Kidney capillary endothelial cell (primary cell): ENCODE data around the gene ABHD17C.
"Not testable (repeated sequence)": the region's sequence is repeated elsewhere in the genome, so short reads cannot be mapped to it uniquely, and the experiment has no call there.

ENCODE experiments used
- DNase-seq: peaks from one replicate; pipeline ENCODE4 v3.0.0-alpha.2; 2018; ENCODE audit warnings: low spot score

Gene ABHD17C

DNA sequence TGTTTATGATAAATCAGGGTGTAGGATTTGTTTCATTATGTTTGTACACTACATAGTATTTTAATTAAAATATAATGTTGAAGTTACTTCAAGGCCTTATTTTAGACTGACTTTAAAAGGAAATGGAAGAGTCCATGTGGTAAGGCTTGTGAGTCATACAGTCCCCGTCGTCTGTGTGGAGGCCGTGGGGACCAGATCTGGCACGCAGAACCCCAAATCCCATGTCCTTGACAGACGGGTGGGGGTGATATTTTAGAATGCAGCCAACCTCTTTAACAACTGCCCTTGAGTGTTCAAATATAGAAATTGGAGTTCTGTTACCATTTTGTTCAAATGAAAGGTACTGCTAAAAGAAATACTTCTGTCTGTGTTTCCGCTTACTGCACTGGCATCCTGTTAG, 35.8 kb downstream of the ABHD17C start:
- DNase-seq: no peak

DNA sequence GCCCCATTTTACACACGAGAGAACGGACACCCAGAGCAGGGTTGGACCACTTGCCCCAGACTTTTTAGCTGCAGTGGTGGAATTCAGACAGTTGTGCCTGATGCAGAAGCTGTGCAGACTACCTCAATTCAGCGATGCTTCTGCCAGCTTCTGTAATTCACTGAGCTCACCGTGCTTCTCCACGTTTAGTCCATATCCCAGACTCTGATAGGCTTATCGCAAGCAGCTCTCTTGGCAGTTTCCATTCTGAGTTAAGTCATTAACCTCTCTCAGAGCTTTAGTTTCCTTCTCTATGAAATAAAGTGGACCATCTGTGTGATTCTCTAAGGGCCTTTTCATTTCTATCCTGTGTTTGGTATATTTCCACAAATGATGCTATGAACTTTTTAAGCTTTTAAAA, 37.1 kb downstream of the ABHD17C start:
- no peak for DNase-seq

DNA sequence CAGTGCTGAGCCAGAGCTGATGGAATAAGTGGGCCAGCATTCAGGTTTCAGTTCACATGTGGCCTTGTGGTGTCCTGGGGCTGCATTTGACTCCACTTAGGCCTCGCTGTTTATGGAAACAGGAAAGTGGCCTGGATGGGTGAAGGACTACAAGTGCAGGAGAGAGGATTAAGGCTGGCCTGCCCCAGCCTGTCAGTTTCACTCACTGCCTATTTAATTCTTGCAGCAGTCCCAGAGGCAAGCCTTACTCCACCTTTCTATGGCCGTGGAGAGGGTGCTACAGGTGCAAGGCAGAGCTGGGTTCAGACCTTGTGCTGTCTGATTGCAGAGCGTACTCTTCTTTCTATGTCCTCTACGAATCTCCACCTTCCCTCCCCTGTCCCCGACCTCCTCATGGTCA, 37.7 kb downstream of the ABHD17C start:
- DNase-seq: no peak

DNA sequence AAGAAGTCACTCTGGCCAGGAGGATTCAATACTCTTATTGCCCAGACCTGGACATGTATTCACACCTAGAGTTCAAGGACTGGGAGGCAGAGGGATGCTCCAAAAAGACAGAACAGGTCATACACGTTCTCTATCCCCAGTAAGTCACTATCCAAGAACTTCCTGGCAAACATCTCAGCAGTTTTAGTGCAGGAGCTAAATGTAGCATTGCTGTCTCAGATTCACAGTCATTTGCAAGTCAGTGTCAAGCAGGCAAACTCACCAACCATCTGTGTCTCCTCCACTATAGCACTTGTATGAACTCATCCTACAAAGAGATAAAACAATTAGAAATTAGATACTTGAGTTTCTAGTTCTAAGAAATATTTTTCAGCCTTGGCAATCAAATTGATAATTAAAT, 38.4 kb downstream of the ABHD17C start:
- no peak for DNase-seq

DNA sequence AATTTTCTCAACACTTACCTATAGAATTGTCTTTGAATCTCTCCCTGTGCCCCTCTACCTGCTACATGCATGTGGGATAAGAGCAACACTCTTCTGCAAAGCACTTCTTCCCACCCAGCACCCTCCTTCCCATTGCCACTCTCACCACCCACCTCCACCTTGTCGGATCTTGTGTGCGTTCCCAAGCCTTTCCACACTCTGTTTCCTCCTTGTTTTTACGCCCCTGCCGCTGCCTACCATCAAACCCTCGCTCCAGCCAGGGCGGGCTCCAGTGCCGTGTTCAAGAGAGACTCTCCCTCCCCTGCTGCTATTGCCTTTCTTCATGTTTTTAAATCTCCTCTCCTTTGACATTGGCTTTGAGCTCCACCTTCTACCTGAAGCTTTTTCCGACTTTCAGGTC, 40.2 kb downstream of the ABHD17C start:
- no peak for DNase-seq

DNA sequence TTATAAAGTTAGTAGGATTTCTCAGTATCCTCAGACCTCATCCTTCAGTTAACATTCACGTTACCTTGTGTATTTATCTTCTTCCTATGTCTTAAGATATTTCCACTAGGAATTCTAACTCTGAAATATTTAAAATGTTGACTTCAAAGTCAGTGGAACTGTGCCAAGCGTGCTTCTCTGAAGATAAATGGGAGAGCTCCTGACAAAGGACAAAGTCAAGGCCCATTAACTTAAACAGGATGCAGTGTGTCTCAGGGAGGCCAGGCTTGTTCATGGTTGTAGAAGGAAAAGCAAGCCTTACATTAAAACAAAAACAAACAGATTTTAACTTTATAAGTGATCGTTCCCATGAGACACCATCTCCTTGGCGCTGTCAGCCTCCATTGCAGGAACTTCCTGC, 41.5 kb downstream of the ABHD17C start:
- DNase-seq: peak; percentile 40

DNA sequence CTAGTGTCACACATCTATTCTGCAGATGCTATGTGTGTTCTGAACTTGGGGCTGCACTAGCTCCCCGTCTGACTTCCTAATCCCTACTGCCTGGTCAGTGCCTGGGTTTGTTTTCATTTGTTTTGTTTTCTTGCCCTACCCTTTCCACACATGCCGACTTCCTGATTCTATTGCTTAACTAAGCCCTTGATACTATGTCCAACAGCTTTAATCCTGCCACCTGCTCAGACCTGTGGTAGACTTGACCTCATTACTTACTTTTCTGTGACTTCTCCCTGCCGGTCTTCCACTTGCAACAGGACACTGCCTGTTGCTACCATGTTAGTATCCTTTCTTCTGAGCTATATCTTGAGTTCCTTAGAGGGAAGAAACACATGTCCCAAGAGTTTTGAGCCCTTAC, 44.8 kb downstream of the ABHD17C start:
- DNase-seq: no peak

DNA sequence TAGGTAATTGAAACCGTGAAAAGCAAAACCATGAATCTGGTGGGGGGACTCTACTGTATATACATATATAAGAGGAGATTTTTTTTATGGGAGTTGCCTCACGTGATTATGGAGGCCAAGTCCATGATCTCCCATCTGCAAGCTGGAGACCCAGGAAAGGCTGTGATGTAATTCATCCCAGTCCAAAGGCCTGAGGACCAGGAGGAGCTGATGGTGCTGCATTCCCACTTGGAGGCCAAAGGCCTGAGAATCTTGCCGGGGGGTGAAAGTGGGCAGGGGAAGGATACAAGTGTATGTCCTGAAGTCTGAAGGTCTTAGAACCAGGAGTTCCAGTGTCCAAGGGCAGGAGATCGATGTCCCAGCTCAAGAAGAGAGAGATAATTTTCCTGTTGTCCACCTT, 47.0 kb downstream of the ABHD17C start:
- no peak for DNase-seq

DNA sequence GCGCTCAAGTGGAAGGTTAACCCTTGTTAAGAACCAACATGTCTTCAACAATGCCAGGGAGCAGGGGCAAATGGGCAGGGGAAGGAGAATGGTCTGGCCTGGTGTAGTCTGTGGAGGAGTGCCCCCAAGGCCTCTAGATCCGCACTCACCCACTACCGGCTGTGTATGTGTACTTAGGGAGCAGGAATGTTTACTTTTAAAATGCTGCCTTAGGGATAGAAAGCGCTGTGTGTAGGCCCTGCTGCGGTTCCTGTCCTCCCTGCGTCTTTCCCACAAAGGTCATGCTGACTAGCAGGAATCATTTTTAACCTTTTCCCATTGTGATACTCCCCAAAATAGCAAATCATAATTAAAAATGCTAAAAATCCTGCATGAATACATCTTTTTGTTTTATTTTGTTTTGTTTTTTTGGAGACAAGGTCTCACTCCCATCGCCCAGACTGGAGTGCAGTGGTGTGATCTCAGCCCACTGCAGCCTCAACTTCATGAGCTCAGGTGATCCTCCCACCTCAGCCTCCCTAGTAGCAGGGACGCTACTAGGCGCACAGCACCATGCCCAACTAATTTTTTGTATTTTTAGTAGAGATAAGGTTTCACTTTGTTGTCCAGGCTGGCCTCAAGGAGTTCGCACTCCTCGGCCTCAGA, 48.2 kb downstream of the ABHD17C start:
- DNase-seq: no peak

DNA sequence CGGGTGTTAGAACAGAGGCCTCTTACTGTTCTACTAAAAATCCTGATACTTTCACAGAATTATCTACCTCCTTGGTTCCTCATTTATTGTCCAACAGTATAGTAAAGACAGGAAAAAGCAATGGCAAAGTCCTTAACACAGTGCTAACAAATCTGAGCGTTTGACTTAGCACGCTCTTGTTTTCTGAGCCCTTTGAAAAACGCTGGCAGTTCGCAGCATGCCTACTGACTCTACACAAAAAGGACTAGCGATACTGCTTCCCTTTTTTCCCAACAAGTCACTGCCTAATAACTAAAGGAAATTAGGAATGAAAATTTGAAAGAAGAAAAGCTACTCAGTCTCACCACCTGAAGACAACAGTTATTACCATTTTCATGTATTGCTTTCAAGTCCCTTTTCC, 49.3 kb downstream of the ABHD17C start:
- DNase-seq: no peak

DNA sequence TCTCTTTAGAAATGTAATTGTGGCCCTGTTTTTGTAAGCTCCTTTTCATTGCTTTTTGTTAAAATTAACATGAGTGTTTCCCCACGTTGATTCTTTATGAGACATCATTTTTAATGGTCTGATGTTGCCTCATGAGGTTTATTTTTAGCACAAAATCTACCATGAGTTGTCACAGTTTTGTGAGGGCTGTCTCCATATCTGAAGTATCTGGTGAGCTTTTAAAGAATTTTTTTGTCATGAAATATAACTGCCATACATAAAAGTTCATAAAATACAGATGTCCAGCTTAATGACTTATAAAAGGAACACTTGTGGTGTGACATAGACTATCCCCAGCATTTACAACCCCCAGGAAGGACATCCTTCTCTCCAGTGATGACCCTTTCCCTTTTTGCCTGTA, 49.7 kb downstream of the ABHD17C start:
- peak; percentile 24 for DNase-seq

DNA sequence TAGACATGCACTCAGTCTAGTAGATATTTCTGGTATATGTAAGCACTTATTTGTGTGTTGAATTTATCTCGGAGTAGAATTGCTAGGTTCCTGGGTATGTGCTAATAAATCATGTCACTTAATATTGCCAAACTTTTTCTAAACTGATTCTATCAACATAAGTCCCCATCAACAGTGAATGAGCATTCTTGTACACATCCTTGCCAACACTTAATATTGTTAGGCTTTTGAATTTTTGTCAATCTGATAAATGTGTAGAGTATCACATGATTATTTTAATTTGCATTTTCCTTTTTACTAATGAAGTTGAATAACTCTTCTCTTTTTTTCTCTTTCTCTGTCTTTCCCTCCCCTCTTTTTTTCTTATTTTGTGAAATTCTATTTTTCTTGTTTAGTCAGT, 50.8 kb downstream of the ABHD17C start:
- no peak for DNase-seq

DNA sequence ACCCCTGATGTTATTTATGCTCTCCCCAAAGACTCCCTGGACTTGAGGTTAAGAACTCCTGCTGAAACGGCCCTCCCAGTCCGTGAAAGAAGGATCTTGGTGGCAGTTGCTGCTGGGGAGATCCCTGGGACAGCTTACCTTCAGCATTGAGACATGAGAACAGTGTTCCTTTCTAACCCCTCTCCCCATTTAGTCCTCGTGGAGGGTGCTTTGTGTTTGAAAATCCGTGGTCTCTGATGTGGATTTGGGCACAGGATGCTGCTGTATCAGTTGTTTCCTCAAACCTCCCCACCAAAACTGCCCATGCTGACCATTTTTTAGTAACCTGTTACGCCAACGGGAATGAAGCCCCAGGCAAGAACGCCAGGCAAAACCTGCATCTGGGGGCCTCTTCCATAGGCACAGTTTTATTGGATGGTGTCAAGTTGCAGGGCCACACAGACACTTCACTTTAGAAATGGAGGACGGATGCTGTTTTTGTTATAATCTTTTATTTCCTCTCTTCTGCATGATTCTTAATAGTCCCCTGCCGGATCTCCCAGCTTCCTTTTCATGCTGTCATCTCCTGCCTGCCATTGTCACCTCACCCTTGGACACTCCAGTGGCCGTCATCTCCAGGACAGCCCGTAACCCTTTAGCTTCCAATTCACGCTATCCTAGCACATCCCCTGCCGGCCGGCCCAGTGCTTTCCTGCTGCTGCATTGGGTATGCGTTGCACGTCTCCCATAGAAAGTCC, 52.4 kb downstream of the ABHD17C start:
- peak; percentile 50 for DNase-seq

DNA sequence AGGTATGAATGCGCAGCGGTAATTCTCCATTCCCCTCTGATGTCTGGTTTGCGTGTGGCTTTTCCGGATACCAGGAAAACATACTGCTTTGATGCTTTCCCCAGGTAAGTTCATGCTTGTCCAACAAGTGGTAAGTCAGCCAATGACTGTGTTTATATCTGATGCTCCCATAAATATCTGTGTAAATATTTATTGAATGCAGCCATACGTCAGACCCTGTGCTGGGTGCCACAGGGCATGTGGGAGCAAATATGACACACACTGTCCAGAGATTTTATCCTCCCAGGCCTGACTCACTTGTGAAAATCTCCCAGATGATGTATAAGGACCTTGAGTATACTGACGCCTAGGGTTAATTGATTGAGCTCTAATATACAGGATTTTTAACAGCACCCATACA, 54.5 kb downstream of the ABHD17C start:
- no peak for DNase-seq

DNA sequence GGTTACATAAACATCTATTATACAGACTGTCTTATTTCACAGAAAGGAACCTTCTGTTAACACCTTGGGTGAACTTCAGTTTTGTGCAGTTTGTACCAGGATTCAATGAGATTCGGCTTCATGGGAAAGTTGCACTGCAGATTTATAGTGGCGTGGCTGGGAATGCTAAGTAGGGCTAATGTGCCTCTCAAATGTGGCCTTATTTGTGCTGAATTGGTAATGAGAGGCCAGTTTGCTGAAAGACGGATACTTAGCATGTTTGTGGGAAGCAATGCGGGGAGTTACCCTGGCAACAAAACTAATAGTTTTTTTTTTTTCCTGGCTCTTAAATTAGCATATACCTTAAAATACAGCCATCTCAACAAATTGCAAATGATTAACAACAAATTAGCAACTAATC, 55.5 kb downstream of the ABHD17C start:
- DNase-seq: no peak

DNA sequence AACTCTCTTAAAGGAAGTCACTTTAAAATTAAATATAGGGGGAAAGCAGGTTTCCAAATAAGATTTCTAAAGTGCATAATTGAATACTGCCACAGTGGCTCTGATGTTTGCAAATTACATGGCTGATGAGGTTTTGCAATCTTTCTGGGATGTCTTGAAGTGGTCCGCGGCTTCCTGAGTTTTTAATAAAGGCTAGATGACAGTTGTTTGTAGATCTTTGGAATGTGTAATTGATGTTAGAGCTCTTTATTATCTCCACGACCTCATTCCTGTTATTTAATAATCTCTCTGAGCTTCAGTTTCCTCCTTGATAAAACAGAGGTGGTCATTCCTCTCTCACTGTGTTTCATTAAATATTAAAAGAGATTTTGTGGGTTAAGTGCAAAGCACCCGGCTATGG, 57.1 kb downstream of the ABHD17C start:
- DNase-seq: no peak

DNA sequence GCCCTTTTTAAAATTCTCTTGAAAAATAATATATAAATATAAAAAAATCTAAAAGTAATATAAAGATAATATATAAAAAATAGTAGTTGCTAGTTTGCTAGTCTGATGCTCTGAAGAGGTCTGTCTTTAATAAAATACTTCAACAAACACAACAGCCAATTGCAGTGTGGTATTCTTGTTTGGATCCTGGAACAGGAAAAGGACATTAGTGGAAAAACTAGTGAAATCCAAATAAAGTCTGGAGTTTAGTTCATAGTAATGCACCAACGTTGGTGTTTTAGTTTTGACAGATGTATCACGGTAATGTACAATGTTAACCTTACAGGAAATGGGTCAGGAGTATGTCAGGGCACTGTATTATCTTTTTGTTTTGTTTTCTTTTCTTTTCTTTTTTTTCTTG, 58.1 kb downstream of the ABHD17C start:
- no peak for DNase-seq

DNA sequence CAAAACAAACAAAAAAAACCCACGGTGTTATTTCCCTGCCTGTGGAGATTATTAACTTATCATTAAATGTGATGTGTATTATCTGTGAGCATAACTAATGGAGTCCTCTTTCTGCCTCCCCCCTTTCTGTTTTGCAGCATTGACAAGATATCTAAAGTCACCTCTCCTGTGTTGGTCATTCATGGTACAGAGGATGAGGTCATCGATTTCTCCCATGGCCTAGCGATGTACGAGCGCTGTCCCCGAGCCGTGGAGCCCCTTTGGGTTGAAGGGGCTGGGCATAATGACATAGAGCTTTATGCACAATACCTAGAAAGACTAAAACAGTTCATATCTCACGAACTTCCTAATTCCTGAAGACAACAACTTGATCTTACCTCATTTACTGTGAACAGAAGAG, 58.9 kb downstream of the ABHD17C start:
- DNase-seq: no peak

DNA sequence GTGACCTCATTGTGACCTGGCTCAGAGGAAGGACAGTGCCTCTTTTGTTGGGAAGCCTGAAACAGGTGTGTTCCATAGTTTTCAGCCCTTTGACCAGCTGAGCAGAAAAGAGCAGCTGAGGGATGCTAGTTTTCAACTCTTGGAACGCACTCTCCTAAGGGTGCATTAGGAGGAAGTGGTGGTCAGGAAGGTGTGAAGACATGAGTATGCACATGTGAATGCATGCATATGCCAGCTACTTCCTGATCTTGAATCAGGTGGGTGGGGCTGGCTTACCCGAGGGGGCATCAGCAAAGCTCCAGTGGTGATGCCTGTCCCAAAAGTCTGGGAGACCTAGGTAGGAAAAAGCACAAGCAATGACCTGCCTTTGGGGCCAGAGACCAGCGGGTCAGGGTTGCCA, 60.8 kb downstream of the ABHD17C start:
- no peak for DNase-seq

DNA sequence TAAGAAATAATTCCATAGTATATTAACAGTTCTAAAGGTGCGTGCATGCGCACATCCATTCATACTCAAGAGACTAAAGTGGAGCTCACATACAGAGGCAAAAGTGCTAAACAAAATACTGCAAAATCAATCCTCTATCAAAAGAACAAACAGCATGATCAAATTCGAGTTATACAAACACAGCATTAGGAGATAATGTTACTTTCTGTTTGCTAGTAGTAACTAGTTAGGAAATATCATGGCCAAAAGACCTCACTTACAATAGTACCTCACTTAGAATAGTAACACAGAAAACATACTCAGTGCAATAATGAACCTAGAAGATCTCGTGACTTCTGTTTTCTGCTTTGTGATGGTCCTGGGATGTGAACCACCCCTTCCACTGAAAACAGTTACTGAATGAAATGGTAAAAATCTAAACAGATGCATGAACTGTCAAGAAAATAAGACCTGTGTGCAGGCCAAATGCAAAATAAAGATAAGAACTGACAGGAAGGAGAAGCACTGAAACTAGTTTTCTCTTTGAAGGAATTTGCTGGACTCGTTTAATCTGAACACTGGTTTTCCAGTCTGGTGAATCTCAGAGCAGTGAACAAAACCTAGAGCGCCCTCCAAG, 63.1 kb downstream of the ABHD17C start:
- DNase-seq: no peak

DNA sequence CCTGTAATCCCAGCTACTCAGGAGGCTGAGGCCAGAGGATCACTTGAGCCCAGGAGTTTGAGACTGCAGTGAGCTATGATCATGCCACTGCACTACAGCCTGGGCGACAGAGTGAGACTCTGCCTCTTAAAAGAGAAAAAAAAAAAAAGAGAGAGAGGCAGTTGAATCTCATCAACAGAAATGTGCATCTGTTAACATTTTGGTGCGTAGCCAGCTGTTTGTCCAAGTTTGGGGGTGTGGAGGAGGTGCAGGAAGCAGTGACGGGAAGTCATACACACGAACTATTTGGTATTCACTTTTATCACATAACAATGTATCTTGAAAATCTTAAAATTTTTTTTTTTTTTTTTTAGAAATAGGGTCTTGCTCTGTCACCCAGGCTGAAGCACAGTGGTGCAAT, 65.8 kb downstream of the ABHD17C start:
- no peak for DNase-seq

DNA sequence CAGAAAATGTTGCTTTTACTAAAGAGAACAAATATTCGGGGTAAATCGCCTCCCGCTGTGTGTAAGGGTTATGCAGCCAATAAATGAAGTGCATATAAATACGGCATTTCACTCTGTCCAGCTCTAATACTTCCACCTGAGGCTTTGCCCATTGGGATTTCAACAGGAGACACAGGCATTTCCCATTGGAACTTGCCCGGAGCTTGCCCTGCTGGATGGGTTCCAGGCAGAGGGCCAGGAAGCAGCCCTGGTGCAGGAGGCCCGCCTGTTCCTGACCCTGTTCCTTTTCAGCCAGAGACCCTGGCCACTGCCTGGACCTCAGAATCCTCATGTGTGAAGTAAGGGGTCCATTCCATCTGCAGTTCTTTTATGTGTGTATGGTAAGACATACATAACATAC, 66.6 kb downstream of the ABHD17C start:
- no peak for DNase-seq

DNA sequence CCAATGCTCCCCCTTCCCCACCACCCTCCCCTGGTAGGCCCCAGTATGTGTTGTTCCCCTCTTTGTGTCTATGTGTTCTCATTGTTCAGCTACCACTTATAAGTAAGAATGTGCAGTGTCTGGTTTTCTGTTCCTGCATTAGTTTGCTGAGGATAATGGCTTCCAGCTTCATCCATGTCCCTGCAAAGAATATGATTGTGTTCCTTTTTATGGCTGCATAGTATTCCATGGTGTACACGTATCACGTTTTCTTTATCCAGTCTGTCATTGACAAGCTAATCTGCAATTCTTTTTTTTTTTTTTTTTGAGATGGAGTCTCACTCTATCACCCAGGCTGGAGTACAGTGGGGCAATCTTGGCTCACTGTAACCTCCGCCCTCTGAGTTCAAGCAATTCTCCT, 68.1 kb downstream of the ABHD17C start:
- DNase-seq: not testable (repeated sequence)

DNA sequence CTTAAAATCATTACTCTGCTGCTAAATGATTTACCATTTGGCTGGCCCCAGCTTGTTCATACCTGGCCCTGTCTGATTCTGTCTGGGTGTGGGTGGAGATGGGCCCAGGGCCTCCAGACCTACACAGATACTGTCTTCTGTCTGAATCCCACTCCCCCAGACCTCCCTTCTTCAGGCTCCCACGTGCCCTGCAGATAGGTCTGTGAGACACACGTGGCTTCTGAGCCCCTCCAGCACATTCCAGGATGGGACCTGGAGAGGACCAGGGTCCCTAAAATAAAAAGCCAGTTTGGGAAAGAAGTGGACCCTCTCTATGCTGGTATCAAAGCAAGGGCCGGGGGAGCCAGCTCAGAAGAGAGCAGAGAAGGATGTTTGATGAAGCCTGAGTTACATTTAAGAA, 69.4 kb downstream of the ABHD17C start:
- no peak for DNase-seq
